HepG2 (cell line): ENCODE data around the gene MRGPRF. TPM values are rescaled to one million over a fixed set of nuclear protein-coding genes. Genes with fewer than 3 reads are reported as not detected.

Source experiments
- CENPT ChIP-seq: sonication (generic); formaldehyde crosslinking; IDR thresholded peaks from 2 replicates; pipeline ENCODE4 v1.8.0; 2022; ENCODE audit warnings: low read depth, mild to moderate bottlenecking, moderate library complexity, missing genetic modification reagents
- ELF1 ChIP-seq: sonication (generic); formaldehyde crosslinking; IDR thresholded peaks from 2 replicates; pipeline ENCODE4 v1.4.0; 2020; ENCODE audit warnings: missing genetic modification reagents
- KLF6 ChIP-seq: IDR thresholded peaks from 2 replicates; pipeline ENCODE4 v1.8.0; 2016; ENCODE audit warnings: missing biosample characterization, missing genetic modification reagents
- RAD51 ChIP-seq: fragments of 450-650 bp; IDR thresholded peaks from 2 replicates; pipeline ENCODE4 v1.6.1; 2016; ENCODE audit warnings: borderline replicate concordance
- RBM39 ChIP-seq: fragments of 200-400 bp; formaldehyde crosslinking; IDR thresholded peaks from one replicate; pipeline ENCODE4 v1.6.1; 2018; ENCODE audit warnings: antibody characterized with exemption, mild to moderate bottlenecking, low read depth, low read length; ENCODE audit not compliant: poor library complexity, severe bottlenecking
- XRCC5 ChIP-seq: fragments of 200-400 bp; formaldehyde crosslinking; optimal IDR thresholded peaks from 2 replicates; pipeline ENCODE3; 2017; ENCODE audit warnings: mild to moderate bottlenecking, low read length
- ZMYM4 ChIP-seq: sonication (generic); formaldehyde crosslinking; IDR thresholded peaks from 2 replicates; pipeline ENCODE4 v1.8.1; 2023; ENCODE audit warnings: mild to moderate bottlenecking, missing genetic modification reagents
- ZNF235 ChIP-seq: sonication (generic); formaldehyde crosslinking; IDR thresholded peaks from 2 replicates; pipeline ENCODE4 v1.8.1; 2023; ENCODE audit warnings: mild to moderate bottlenecking, missing genetic modification reagents, borderline replicate concordance
- ZSCAN12 ChIP-seq: sonication (generic); formaldehyde crosslinking; IDR thresholded peaks from 2 replicates; pipeline ENCODE4 v1.9.0; 2021; ENCODE audit warnings: mild to moderate bottlenecking, missing genetic modification reagents
- polyA plus RNA-seq, 8 experiments: library from polyadenylated mRNA; depleted of rRNA in 3 of 8; stranded (reverse) in 7 of 8; unstranded in 1 of 8; fragments of >200 nt; fragmentation: Illumina TruSeq in 4 of 8; extraction: Trizol in 4 of 8; gene quantifications; 2 replicates each; pipeline versions ENCODE4 v1.2.1 to v1.2.3, GENCODE V29; 2011 to 2016; ENCODE audit warnings: low read depth in 4 of 8, missing spikeins in 1 of 8, mixed read lengths in 1 of 8; ENCODE audit not compliant: insufficient read depth in 1 of 8
- total RNA-seq, 5 experiments: library from RNA; depleted of rRNA; stranded (reverse); fragments of >200 nt; fragmentation: Illumina TruSeq; extraction: Trizol; gene quantifications; 2 replicates each; pipeline ENCODE4 v1.2.3, GENCODE V29; 2016; ENCODE audit warnings: low read depth in 1 of 5
- TF ChIP-seq, protein P1 (sequence below): sonication (generic); formaldehyde crosslinking; IDR thresholded peaks from 2 replicates; pipeline ENCODE4 v1.5.1; 2020; ENCODE audit warnings: mild to moderate bottlenecking, missing genetic modification reagents
- TF ChIP-seq, protein P2 (sequence below): sonication (generic); formaldehyde crosslinking; IDR thresholded peaks from 2 replicates; pipeline ENCODE4 v1.5.0; 2020; ENCODE audit warnings: mild to moderate bottlenecking, missing genetic modification reagents, borderline replicate concordance
- TF ChIP-seq, protein P3 (sequence below): sonication (generic); formaldehyde crosslinking; IDR thresholded peaks from 2 replicates; pipeline ENCODE4 v1.9.0; 2022; ENCODE audit warnings: missing genetic modification reagents, mild to moderate bottlenecking, borderline replicate concordance
- TF ChIP-seq, protein P4 (sequence below): sonication (generic); formaldehyde crosslinking; IDR thresholded peaks from 2 replicates; pipeline ENCODE4 v1.4.0; 2020; ENCODE audit warnings: mild to moderate bottlenecking, missing genetic modification reagents, borderline replicate concordance

MRGPRF gene
- total and polyA plus RNA-seq, 2 of the 13 experiments (the other 11 are each of a cell fraction or from before 2014, with no cell fraction given), result not detected

DNA sequence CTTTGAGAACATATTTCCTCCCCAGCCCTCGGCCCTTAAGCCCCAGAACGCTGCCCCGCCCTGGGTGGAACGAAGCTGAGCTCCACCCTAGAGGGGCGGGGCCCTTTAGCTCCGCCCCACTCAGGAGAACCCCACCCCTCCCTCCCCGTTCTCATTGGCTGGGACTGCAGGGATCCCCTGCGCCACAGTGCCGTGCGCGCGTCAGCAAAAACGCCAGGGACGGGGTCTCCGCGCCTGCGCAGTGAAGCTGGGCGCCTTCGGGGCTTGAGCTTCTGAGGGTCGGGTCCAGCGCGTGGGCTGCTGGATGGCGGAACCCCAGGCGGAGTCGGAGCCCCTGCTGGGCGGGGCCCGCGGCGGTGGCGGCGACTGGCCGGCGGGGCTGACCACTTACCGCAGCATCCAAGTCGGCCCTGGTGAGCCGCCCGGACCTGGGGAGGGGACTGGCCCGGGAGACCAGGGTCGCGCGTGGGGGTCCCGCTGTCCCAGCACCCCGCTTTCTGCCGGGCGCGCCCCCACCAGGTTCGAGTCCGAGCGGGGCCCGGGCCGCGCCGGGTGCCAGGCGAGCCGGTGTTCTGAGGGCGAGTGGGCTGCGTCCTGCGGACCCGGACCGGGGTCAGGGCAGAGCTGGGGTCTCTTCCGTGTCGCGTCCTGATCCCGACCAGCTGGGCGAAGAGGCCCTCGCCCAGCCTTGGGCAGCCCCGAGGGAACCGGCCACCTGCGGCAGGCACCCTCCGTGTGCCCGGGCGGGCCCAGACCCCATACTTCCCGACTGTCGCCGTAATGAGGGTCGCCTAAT is 35.8 kb upstream of the MRGPRF start, which contains the start of gene TPCN2 (continued):
- TF ChIP-seq, protein P1, sequence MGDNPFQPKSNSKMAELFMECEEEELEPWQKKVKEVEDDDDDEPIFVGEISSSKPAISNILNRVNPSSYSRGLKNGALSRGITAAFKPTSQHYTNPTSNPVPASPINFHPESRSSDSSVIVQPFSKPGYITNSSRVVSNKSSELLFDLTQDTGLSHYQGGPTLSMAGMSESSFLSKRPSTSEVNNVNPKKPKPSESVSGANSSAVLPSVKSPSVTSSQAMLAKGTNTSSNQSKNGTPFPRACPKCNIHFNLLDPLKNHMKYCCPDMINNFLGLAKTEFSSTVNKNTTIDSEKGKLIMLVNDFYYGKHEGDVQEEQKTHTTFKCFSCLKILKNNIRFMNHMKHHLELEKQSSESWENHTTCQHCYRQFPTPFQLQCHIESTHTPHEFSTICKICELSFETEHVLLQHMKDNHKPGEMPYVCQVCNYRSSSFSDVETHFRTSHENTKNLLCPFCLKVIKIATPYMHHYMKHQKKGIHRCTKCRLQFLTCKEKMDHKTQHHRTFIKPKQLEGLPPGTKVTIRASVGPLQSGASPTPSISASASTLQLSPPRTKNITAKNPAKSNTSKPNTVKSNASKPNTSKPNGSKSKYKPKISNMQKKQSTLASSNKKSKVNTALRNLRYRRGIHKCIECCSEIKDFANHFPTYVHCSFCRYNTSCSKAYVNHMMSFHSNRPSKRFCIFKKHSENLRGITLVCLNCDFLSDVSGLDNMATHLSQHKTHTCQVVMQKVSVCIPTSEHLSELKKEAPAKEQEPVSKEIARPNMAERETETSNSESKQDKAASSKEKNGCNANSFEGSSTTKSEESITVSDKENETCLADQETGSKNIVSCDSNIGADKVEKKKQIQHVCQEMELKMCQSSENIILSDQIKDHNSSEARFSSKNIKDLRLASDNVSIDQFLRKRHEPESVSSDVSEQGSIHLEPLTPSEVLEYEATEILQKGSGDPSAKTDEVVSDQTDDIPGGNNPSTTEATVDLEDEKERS (CRISPR knock-in tag), result no peak
- TF ChIP-seq RAD51 (no peak), ZNF235 (CRISPR knock-in tag) (no peak), ZSCAN12 (CRISPR knock-in tag) (peak; percentile 47; the same call in 1 of the 2 replicates), KLF6 (0 out of 2 replicates have a peak, but pooled peaks have one; percentile 59), ZMYM4 (CRISPR knock-in tag) (peak; percentile 28; the same call in 1 of the 2 replicates), ELF1 (0 out of 2 replicates have a peak, but pooled peaks have one; percentile 22), CENPT (CRISPR knock-in tag) (no peak), XRCC5 (peak; percentile 37), RBM39 (peak; percentile 40)
- TF ChIP-seq, protein P2, sequence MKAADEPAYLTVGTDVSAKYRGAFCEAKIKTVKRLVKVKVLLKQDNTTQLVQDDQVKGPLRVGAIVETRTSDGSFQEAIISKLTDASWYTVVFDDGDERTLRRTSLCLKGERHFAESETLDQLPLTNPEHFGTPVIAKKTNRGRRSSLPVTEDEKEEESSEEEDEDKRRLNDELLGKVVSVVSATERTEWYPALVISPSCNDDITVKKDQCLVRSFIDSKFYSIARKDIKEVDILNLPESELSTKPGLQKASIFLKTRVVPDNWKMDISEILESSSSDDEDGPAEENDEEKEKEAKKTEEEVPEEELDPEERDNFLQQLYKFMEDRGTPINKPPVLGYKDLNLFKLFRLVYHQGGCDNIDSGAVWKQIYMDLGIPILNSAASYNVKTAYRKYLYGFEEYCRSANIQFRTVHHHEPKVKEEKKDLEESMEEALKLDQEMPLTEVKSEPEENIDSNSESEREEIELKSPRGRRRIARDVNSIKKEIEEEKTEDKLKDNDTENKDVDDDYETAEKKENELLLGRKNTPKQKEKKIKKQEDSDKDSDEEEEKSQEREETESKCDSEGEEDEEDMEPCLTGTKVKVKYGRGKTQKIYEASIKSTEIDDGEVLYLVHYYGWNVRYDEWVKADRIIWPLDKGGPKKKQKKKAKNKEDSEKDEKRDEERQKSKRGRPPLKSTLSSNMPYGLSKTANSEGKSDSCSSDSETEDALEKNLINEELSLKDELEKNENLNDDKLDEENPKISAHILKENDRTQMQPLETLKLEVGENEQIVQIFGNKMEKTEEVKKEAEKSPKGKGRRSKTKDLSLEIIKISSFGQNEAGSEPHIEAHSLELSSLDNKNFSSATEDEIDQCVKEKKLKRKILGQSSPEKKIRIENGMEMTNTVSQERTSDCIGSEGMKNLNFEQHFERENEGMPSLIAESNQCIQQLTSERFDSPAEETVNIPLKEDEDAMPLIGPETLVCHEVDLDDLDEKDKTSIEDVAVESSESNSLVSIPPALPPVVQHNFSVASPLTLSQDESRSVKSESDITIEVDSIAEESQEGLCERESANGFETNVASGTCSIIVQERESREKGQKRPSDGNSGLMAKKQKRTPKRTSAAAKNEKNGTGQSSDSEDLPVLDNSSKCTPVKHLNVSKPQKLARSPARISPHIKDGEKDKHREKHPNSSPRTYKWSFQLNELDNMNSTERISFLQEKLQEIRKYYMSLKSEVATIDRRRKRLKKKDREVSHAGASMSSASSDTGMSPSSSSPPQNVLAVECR (CRISPR knock-in tag), result peak; percentile 72
- TF ChIP-seq, protein P3, sequence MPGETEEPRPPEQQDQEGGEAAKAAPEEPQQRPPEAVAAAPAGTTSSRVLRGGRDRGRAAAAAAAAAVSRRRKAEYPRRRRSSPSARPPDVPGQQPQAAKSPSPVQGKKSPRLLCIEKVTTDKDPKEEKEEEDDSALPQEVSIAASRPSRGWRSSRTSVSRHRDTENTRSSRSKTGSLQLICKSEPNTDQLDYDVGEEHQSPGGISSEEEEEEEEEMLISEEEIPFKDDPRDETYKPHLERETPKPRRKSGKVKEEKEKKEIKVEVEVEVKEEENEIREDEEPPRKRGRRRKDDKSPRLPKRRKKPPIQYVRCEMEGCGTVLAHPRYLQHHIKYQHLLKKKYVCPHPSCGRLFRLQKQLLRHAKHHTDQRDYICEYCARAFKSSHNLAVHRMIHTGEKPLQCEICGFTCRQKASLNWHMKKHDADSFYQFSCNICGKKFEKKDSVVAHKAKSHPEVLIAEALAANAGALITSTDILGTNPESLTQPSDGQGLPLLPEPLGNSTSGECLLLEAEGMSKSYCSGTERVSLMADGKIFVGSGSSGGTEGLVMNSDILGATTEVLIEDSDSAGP (CRISPR knock-in tag), result peak; percentile 73; the same call in 1 of the 2 replicates
- TF ChIP-seq, protein P4, sequence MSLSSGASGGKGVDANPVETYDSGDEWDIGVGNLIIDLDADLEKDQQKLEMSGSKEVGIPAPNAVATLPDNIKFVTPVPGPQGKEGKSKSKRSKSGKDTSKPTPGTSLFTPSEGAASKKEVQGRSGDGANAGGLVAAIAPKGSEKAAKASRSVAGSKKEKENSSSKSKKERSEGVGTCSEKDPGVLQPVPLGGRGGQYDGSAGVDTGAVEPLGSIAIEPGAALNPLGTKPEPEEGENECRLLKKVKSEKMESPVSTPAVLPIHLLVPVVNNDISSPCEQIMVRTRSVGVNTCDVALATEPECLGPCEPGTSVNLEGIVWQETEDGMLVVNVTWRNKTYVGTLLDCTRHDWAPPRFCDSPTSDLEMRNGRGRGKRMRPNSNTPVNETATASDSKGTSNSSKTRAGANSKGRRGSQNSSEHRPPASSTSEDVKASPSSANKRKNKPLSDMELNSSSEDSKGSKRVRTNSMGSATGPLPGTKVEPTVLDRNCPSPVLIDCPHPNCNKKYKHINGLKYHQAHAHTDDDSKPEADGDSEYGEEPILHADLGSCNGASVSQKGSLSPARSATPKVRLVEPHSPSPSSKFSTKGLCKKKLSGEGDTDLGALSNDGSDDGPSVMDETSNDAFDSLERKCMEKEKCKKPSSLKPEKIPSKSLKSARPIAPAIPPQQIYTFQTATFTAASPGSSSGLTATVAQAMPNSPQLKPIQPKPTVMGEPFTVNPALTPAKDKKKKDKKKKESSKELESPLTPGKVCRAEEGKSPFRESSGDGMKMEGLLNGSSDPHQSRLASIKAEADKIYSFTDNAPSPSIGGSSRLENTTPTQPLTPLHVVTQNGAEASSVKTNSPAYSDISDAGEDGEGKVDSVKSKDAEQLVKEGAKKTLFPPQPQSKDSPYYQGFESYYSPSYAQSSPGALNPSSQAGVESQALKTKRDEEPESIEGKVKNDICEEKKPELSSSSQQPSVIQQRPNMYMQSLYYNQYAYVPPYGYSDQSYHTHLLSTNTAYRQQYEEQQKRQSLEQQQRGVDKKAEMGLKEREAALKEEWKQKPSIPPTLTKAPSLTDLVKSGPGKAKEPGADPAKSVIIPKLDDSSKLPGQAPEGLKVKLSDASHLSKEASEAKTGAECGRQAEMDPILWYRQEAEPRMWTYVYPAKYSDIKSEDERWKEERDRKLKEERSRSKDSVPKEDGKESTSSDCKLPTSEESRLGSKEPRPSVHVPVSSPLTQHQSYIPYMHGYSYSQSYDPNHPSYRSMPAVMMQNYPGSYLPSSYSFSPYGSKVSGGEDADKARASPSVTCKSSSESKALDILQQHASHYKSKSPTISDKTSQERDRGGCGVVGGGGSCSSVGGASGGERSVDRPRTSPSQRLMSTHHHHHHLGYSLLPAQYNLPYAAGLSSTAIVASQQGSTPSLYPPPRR (CRISPR knock-in tag), result no peak
